BJ (cell line): ENCODE data around the gene C1QTNF3. TPM values are rescaled to one million over a fixed set of nuclear protein-coding genes. Genes with fewer than 3 reads are reported as not detected.

Experiments used
- CTCF ChIA-PET: fragments of 350-600 bp; formaldehyde crosslinking; extraction: SDS; loops from one replicate; lab custom pipeline; 2021; ENCODE audit warnings: antibody characterized with exemption, inconsistent platforms; lab: Yijun Ruan, JAX
- POLR2A ChIA-PET: fragments of 300-600 bp; sonication (Branson Sonifier 250); formaldehyde crosslinking; extraction: SDS; loops from one replicate; lab custom pipeline; 2021; ENCODE audit warnings: antibody characterized with exemption; lab: Charles Lee
- DNase-seq: peaks from one replicate; pipeline ENCODE4 v3.0.0-alpha.2; 2011; ENCODE audit warnings: low read depth
- H3K27me3 ChIP-seq: 2 replicates; pipeline ENCODE4 v1.6.0; 2011; ENCODE audit warnings: low read length; ENCODE audit not compliant: control insufficient read depth, insufficient read depth
- H3K36me3 ChIP-seq: 2 replicates; pipeline ENCODE4 v1.5.1; 2011; ENCODE audit warnings: low read length; ENCODE audit not compliant: control insufficient read depth, insufficient read depth
- H3K4me3 ChIP-seq: 2 replicates; pipeline ENCODE4 v1.5.1; 2011; ENCODE audit warnings: low read depth, mild to moderate bottlenecking, control low read depth, low read length
- polyA plus RNA-seq: library from polyadenylated mRNA; depleted of rRNA; stranded (reverse); fragments of >200 nt; gene quantifications from 2 replicates; pipeline ENCODE4 v1.2.3, GENCODE V29; 2011
- TF ChIP-seq, protein P1 (sequence below): IDR thresholded peaks from 2 replicates; pipeline ENCODE4 v1.5.1; 2011; ENCODE audit warnings: low read depth, mild to moderate bottlenecking, control low read depth, inconsistent platforms, low read length, moderate library complexity; ENCODE audit not compliant: insufficient read depth

Gene C1QTNF3
- polyA plus RNA-seq, 1 experiment = 1.8 TPM

DNA sequence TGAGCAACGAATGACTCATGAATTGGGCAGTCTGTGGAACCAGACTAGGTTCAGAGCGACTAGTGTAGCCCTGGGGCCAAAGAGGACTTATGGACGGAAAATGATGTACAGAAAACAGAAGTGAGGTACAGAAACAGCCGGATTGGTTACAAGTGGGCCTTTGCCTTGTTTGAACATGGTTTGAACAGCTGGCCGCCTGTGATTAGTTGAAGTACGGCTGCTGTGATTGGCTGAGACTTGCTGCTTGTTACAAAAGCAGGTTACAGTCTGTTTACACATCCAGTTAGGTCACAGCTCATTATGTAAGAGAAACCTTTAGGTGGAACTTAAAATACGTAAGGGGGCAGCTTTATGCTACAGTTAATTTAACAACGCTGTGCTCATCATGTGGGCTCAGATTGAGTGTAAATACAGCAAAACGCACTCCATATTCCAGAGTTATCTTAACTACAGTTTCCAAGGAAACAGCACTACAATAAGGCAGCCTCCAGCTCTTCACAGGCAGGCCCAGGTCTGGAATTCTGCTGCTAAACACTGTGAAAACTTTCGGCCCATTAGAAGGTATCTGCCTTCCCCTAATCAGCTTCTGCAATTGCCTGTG, 41.7 kb downstream of the C1QTNF3 start:
- CTCF ChIA-PET = no interaction called here
- H3K27me3 ChIP-seq = no peaks in the 10 kb centered on the region
- H3K36me3 ChIP-seq = peaks cover 2% of the 10 kb centered on the region; the same call in 1 of the 2 replicates
- TF ChIP-seq, protein P1, sequence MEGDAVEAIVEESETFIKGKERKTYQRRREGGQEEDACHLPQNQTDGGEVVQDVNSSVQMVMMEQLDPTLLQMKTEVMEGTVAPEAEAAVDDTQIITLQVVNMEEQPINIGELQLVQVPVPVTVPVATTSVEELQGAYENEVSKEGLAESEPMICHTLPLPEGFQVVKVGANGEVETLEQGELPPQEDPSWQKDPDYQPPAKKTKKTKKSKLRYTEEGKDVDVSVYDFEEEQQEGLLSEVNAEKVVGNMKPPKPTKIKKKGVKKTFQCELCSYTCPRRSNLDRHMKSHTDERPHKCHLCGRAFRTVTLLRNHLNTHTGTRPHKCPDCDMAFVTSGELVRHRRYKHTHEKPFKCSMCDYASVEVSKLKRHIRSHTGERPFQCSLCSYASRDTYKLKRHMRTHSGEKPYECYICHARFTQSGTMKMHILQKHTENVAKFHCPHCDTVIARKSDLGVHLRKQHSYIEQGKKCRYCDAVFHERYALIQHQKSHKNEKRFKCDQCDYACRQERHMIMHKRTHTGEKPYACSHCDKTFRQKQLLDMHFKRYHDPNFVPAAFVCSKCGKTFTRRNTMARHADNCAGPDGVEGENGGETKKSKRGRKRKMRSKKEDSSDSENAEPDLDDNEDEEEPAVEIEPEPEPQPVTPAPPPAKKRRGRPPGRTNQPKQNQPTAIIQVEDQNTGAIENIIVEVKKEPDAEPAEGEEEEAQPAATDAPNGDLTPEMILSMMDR = no peak
- POLR2A ChIA-PET = no interaction called here
- no peak for DNase-seq
- no peak overlapping the region for H3K4me3 ChIP-seq

DNA sequence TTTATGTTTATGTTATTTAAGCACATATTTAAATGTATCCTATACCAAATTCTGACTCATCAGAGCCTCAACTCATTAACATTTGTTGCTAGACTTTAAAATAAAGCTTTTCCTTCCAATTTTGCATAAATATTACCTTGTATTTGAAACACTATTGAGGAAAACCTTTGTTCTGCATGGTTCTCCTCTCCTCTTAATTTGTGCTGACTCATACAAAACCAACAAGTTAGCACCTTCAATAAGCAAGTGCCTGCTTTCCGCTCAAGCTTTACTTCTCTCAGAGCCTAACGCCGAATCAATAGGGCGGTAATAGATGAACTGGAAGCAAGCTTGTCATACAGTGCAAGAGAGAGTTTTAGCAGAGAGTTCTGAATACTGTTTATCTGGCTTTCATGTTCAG, 43.0 kb downstream of the C1QTNF3 start:
- H3K36me3 ChIP-seq = peaks cover 2% of the 10 kb centered on the region; the same call in 1 of the 2 replicates
- ChIA-PET POLR2A (no interaction called here), CTCF (no interaction called here)
- no peak overlapping the region for H3K4me3 ChIP-seq
- no peaks in the 10 kb centered on the region for H3K27me3 ChIP-seq
- TF ChIP-seq, protein P1 = no peak
- DNase-seq = no peak

DNA sequence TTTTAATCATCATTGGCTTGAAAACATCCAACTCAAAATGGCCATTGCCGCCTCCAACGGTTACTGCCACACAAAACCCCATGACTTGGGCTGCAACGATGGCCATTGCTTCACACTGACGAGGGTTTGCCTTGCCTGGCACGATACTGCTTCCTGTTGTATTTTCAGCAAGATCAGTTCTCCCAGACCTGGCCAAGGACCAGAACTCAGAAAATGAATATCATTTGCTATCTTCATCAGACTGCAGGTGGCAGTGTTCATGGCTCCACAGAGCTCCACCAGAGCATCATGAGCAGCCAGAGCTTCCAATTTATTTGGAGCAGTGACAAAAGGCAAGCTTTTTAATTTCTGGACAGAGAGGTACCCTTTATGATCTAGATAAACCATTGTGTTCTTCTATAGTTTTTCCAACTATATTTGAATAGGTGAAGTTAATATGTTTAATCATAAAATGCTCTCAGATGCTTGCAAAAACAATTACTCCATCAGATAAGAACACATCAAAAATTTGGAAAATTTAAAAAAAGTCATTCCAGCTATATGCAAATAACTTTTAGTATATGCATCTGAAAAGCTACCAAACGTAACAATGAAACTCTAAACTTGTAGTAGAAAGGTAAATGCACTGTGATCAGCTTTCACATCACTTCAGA, 45.6 kb downstream of the C1QTNF3 start:
- ChIA-PET POLR2A (no interaction called here), CTCF (interaction anchor here (0.6 to 3.6 kb wide), 16 partner anchors 8 to 932 kb away, joined by 3 to 19 read pairs (median 3); no protein-coding TSS in a partner anchor)
- peak; percentile 73 for DNase-seq
- Histone ChIP-seq H3K36me3 (no peaks in the 10 kb centered on the region), H3K27me3 (no peaks in the 10 kb centered on the region), H3K4me3 (no peak overlapping the region)
- TF ChIP-seq, protein P1 = peak; percentile 78

DNA sequence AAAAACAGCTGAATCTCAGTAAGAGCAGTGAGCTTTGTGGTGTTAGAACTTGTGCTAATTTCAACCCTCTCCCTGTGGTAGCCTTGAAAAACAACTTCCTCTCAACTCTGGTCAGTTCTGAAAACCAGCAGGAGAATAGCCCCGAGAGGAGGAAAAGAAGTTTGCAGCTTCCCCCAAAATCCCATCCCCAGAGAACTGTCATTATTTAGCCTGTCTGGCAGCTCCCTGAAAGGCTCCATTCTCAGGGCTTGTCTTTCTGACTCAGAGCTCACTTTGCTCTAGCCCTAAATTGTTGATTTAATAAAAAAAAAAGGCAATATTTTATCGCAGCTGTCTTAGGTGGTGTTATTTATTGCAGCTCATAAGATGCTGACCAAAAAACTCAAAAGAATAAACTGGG, 47.1 kb downstream of the C1QTNF3 start:
- TF ChIP-seq, protein P1 = no peak
- POLR2A ChIA-PET = no interaction called here
- no peak overlapping the region for H3K4me3 ChIP-seq
- no peak for DNase-seq
- H3K27me3 ChIP-seq = no peaks in the 10 kb centered on the region
- CTCF ChIA-PET = interaction anchor here (0.6 to 3.6 kb wide), 9 partner anchors 9 to 964 kb away, joined by 3 to 19 read pairs (median 4); no protein-coding TSS in a partner anchor
- H3K36me3 ChIP-seq = no peaks in the 10 kb centered on the region

DNA sequence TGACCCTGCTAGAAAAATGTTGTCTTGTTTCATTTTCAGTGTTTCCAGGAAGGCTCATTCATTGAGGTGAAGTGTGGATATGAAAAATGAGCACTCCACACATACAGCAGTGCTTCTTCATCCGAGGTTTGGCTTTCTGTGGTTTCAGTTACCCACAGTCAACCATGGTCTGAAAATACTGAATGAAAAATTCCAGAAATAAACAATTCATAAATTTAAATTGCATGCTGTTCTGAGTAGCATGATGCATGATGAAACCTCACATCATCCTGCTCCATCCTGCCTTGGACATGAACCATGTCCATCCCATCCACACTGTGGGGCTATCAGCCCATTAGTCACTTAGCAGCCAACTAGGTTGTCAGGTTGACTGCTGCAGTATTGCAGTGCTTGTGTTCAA, 48.2 kb downstream of the C1QTNF3 start:
- no peaks in the 10 kb centered on the region for H3K27me3 ChIP-seq
- H3K36me3 ChIP-seq = no peaks in the 10 kb centered on the region
- DNase-seq = no peak
- no peak overlapping the region for H3K4me3 ChIP-seq
- CTCF ChIA-PET = no interaction called here
- TF ChIP-seq, protein P1 = no peak
- POLR2A ChIA-PET = no interaction called here
